ENCODE results near the gene PHACTR1. TPM values are rescaled to one million over a fixed set of nuclear protein-coding genes. Genes with fewer than 3 reads are reported as not detected.

PHACTR1 gene
- total and polyA plus RNA-seq, 2 of the 4 experiments (the other 2 are of a cell fraction): not detected

GRCh38 chr6:12804952-12805645 is 88.5 kb downstream of the PHACTR1 start:
- dilution Hi-C loops (cut with HindIII; ENCODE audit: low sequenced_read_pairs, unreplicated experiment): no loop called here
- H4K91ac ChIP-seq (ENCODE audit: insufficient read depth, low read depth, low read length): no peak overlapping the region
- no peak overlapping the region for H2BK20ac ChIP-seq (ENCODE audit: low read depth, low read length)
- no peak overlapping the region for H3K18ac ChIP-seq (ENCODE audit: low read depth, low read length)
- H3K79me1 ChIP-seq (ENCODE audit: low read depth in 1 of 2, low read length in 2 of 2): no peaks in the 10 kb centered on the region
- TF ChIP-seq CHD1 (IDR thresholded peaks at IDR 0.05; ENCODE audit: low read depth, low read length): no peak
- no peak for TF ChIP-seq POLR2A (IDR thresholded peaks at IDR 0.05; ENCODE audit: low read depth, low read length)
- TF ChIP-seq RCOR1 (IDR thresholded peaks at IDR 0.05; ENCODE audit: insufficient replicate concordance, low read length): no peak
- TF ChIP-seq MXI1 (IDR thresholded peaks at IDR 0.05; ENCODE audit: borderline replicate concordance, low read depth, low read length): no peak
- TF ChIP-seq ELK1 (IDR thresholded peaks at IDR 0.05; ENCODE audit: borderline replicate concordance, low read depth, low read length): no peak
- TF ChIP-seq RAD21 (IDR thresholded peaks at IDR 0.05; ENCODE audit: low read length): no peak
- TF ChIP-seq SMC3 (IDR thresholded peaks at IDR 0.05; ENCODE audit: low read depth, low read length): no peak
- no peak for TF ChIP-seq BHLHE40 (IDR thresholded peaks at IDR 0.05; ENCODE audit: low read depth, low read length)
- no peak for TF ChIP-seq USF2 (IDR thresholded peaks at IDR 0.05; ENCODE audit: low read depth, low read length)
- no peak for TF ChIP-seq CEBPB (IDR thresholded peaks at IDR 0.05; ENCODE audit: low read depth, low read length)
- no peak for TF ChIP-seq NFE2L2 (IDR thresholded peaks at IDR 0.05; ENCODE audit: low read depth, low read length)
- no peak for TF ChIP-seq MAFK (IDR thresholded peaks at IDR 0.05; ENCODE audit: low read depth, low read length)
- TF ChIP-seq RFX5 (IDR thresholded peaks at IDR 0.05; ENCODE audit: low read depth, low read length): no peak
- no peak for TF ChIP-seq MAZ (IDR thresholded peaks at IDR 0.05; ENCODE audit: borderline replicate concordance, low read depth, low read length)
- no peak for TF ChIP-seq CTCF (conservative IDR thresholded peaks at IDR 0.05; ENCODE audit: low read depth, low read length)
- TF ChIP-seq FOS (IDR thresholded peaks at IDR 0.05; ENCODE audit: low read depth, low read length): no peak
- H3K4me2 ChIP-seq (ENCODE audit: low read depth, low read length): no peak overlapping the region
- H3K56ac ChIP-seq (ENCODE audit: extremely low read depth, insufficient read depth, low read length): no peak overlapping the region
- H4K5ac ChIP-seq (ENCODE audit: low read depth, low read length): no peak overlapping the region
- no peak overlapping the region for H3K4ac ChIP-seq (ENCODE audit: low read depth, low read length)
- H2AK5ac ChIP-seq (ENCODE audit: low read depth, low read length): no peak overlapping the region
- no TSS peak for BruUV-seq (replicated peaks)
- ATAC-seq (ENCODE audit: low read depth) (no peak), DNase-seq (no peak)
- no peak overlapping the region for H2BK120ac ChIP-seq (ENCODE audit: low read depth, low read length)
- no peak overlapping the region for H2BK5ac ChIP-seq (ENCODE audit: low read depth, low read length, poor library complexity, severe bottlenecking)
- peaks cover 2% of the 10 kb centered on the region; the same call in 1 of the 2 replicates for H3K9me3 ChIP-seq (ENCODE audit: control insufficient read depth, insufficient read depth, low read length)
- no peak overlapping the region for H3K23ac ChIP-seq (ENCODE audit: low read depth, low read length)
- H2AK9ac ChIP-seq (replicated peaks; ENCODE audit: low read depth, low read length, poor library complexity): no peak overlapping the region
- H2AFZ ChIP-seq (replicated peaks; ENCODE audit: low read length, poor library complexity): no peak overlapping the region
- no peak overlapping the region for H3K4me3 ChIP-seq (ENCODE audit: insufficient read depth, low read depth, low read length)
- H3K27ac ChIP-seq (ENCODE audit: insufficient read depth, low read length): no peak overlapping the region
- intact Hi-C loops (cut with micrococcal nuclease): no loop called here
- ChIA-PET CTCF (interaction anchor here (0.6 kb wide), 1 partner anchor 51 kb away, joined by 3 read pairs; no protein-coding TSS in a partner anchor), POLR2A (ENCODE audit: unreplicated experiment) (no interaction called here)
- no peaks in the 10 kb centered on the region for H3K9me1 ChIP-seq (ENCODE audit: insufficient read depth, low read length)
- no peak overlapping the region for H3K14ac ChIP-seq (replicated peaks; ENCODE audit: low read depth, low read length)
- no peak overlapping the region for H2BK15ac ChIP-seq (ENCODE audit: low read depth, low read length)
- no peaks in the 10 kb centered on the region for H3K36me3 ChIP-seq (ENCODE audit: control insufficient read depth, insufficient read depth, low read length)
- in situ Hi-C loops (cut with MboI; ENCODE audit: low sequenced_read_pairs): no loop called here
- no peak overlapping the region for H4K8ac ChIP-seq (ENCODE audit: low read depth in 2 of 2, low read length in 2 of 2)
- no peaks in the 10 kb centered on the region for H3K27me3 ChIP-seq (ENCODE audit: control insufficient read depth, insufficient read depth, low read length)
- H3K9ac ChIP-seq (ENCODE audit: low read depth, low read length): no peak overlapping the region
- H4K20me1 ChIP-seq (ENCODE audit: insufficient read depth, low read length): no peaks in the 10 kb centered on the region
- 32% methylated on average over 4 of the region's 7 CpGs; no CpG with 5 or more reads in 1 of the 2 experiments for WGBS, 2 experiments (ENCODE audit: extremely low coverage in 2 of 2, insufficient read length in 1 of 2)
- H3K4me1 ChIP-seq (ENCODE audit: control insufficient read depth, insufficient read depth, low read length): no peaks in the 10 kb centered on the region
